HG02642 (cell line): ENCODE results near the gene PC.
"Not testable (repeated sequence)": the region's sequence is repeated elsewhere in the genome, so short reads cannot be mapped to it uniquely, and the experiment has no call there.

Experiments
- ATAC-seq: cut with Tn5 transposase; IDR thresholded peaks from one replicate; pipeline ENCODE4 v1.9.1; 2021; ENCODE audit warnings: mild to moderate bottlenecking; ENCODE audit not compliant: unreplicated experiment, poor library complexity

Gene PC

GRCh38 chr11:66958232-66958955, at the start of gene PC:
Gene PC (minus strand): TSS chr11:66958383. CDS start chr11:66872159, 86,224 bp downstream.
- ATAC-seq: peak; percentile 94

DNA sequence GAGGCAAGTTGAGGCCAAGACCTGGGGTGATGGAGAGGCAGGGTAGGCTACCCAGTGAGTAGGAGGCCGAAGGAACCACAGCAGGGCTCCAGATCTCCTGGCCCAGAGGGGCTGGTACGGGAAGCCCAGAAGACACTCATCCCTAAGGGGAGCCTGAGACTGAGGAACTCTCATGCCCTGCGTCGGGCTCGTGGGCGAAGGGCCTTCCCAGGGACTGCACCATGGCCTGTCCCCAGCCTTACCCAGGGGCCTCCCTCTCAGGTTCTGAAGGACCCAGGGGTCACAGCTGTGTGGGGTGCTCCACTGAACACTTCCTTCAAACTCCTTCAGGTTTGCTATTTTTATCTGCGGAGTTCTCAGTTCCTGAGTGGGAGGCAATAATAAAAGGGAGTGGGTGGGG, 48.9 kb upstream of the PC start:
- ATAC-seq: no peak

GRCh38 chr11:67006029-67006884, 48.1 kb upstream of the PC start:
- no peak for ATAC-seq

DNA sequence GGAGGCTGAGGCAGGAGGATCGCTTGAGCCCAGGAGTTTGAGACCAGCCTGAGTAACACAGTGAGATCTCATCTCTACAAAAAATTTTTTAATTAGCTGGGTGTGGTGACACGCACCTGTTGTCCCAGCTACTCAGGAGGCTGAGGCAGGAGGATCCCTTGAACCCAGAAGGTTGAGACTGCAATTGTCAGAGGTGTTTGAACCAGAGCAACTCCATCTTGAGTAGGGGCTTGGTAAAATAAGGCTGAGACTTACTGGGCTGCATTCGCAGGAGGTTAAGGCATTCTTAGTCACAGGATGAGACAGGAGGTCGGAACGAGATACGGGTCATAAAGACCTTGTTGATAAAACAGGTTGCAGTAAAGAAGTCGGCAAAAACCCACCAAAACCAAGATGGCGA, 47.0 kb upstream of the PC start:
- ATAC-seq: not testable (repeated sequence)

DNA sequence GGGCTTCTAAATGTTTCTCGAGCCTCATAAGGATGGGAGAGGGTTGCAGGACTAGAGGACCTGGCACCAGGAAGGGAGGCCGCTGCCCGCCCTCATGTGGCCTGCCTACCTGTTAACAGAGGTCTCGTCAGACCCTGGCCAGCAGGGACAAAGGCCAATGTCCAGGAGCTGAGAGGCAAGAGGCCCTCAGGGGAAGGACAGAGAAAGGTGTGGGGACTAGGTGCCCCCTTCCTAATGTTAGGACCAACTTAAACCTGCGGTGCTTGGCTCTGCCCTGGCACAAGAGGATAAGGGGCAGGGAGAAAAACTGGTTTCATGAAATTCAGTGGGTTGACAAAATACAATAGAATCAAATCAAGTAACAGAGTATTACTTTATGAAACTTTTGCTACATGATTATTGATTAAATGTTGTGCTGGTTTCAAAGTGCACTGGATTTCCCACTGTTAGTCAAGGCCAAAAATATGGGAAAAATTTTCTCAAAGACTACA, 44.8 kb upstream of the PC start:
- no peak for ATAC-seq

DNA sequence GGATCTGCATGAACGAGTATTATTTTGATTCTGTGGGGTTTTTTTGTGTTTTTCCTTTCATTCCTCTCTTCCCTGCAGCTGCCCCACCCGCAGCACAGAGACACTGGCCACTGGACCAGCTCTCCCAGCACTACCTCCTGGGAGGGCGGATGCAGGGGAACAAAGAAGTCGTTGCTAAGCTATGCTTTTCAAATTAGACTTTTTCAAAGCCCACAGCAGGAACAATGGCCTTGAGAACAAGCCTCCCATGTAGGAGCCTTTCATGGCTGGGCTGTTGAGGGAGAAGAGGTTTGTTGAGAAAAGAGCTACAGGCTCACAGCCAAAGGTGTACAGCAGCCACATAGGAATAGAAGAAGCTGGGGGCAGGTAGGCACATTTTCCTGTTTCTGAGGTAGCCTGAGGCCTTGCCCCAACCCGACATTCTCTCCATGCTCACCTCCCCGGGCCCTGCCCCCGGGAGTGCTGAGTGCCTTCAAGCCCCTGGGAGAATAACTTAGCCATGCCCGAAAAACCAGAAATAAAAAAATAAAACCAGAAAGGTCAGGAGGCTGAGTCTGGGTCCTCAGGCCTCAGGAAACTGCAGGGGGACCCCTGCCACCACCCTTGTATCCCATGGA, 44.2 kb upstream of the PC start:
- ATAC-seq: no peak

- ATAC-seq: no peak
Observed at GRCh38 chr11:67001332-67001731, 43.1 kb upstream of the PC start.

DNA sequence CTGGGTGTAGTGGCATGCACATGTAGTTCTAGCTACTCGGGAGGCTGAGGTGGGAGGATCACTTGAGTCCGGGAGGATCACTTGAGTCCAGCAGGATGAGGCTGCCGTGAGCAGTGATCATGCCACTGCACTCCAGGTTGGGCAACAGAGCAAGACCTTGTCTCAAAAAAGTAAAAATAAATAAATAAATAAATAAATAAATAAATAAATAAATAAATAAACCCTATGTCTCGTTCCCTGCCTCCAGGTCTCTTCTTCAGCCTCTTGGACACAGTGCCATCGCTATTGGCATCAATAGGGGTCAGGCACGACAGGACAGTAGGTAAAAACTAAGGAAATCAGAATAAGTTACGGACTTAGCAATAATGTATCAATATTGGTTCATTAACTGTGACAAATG, 41.4 kb upstream of the PC start:
- no peak for ATAC-seq

DNA sequence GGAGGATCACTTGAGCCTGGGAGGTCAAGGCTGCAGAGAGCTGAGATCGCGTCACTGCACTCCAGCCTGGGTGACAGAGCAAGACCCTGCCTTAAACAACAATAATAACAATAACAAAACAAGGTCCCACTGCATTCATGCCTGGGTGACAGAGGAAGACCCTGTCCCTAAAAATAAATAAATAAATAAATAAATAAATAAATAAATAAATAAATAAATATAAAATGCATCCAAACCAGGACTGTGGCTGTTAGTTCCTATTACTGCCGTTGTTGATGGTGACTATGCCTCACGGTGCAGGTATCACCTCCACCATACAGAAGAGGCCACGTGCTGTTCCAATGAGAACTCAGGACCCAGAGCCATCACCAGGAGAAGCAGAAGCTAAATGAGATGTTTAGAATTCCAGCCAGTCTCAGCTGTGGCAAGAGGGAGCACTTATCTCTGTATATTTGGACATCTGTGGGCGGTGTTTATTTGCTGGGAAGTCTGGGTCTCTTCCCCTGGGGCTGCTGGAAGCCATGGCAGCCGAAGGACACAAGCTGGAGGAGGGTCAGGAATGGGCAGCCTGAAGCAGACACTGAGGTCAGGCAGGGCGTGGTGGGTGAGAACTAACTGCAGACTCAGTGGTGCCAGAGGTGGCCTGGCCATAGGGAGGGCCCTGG, 38.6 kb upstream of the PC start:
- ATAC-seq: no peak

GRCh38 chr11:66992041-66992440, 33.9 kb upstream of the PC start:
- ATAC-seq: no peak

GRCh38 chr11:66989360-66989759, 31.2 kb upstream of the PC start:
- ATAC-seq: not testable (repeated sequence)

GRCh38 chr11:66988741-66989140, 30.6 kb upstream of the PC start:
- ATAC-seq: not testable (repeated sequence)

DNA sequence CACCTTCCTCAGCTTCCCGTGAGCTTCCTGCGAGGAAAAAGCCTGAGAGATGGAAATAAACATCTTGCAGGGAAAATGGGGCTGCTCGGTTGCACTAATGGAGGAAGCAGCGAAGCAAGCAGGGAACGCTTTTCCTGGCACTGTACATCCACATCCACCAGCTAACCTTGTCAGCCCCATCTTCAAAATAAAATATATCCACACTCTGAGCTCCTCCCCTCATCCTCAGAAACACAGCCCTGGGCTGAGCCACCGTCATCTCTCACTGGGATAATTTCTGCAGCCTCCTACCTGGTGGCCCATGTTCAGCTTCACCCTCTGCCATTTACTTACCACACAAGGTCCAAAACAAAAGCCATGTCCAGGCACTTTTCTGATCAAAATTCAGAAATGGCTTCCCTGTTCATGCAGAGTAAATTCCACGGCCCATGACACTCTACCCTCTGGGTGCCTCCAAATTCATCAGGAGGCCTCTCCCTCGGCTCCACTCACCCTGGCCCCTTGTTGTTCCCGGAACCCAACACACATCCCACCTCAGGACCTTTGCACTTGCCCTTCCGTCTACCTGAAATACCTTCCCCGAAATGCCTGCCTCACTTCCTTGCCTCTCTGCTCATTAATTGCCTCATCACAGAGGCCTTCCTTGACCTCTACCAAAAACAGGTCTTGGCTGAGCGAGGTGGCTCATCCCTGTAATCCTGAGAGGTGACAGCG, 29.9 kb upstream of the PC start:
- no peak for ATAC-seq

GRCh38 chr11:66987158-66987620, 29.0 kb upstream of the PC start:
- ATAC-seq: no peak

GRCh38 chr11:66986178-66986545, 28.0 kb upstream of the PC start:
- ATAC-seq: no peak

DNA sequence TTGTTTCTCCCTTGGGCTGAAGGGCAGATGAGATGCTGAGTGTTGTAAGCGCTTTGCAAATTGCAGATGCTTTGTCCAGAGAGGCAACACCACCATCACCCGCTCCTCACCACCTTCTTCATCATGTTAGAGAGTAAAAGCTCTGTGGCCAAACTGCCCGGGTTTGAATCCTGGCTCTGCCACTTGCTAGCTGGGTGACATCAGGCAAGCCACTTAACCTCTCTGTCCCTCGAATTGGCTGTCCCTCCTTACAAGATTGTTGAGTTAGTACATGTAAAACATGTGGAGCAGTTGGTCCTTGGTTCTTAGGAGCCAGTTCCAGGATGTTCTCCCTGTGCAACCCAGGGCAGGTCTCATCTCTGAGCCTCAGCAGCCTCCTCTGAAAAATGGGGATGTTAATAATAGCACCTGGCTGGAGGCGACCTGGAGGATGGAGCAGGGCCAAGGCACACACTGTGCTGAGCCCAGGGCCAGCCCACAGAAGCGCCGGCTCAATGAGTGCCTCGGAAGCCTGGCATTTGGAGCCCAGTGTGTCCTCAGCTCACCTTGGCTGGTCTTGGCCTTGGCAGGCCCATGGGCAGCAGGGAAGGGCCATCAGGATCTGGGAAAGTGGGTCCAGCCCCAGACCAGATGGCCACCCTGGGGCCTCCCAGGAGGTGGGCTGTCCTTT, 27.5 kb upstream of the PC start:
- no peak for ATAC-seq

DNA sequence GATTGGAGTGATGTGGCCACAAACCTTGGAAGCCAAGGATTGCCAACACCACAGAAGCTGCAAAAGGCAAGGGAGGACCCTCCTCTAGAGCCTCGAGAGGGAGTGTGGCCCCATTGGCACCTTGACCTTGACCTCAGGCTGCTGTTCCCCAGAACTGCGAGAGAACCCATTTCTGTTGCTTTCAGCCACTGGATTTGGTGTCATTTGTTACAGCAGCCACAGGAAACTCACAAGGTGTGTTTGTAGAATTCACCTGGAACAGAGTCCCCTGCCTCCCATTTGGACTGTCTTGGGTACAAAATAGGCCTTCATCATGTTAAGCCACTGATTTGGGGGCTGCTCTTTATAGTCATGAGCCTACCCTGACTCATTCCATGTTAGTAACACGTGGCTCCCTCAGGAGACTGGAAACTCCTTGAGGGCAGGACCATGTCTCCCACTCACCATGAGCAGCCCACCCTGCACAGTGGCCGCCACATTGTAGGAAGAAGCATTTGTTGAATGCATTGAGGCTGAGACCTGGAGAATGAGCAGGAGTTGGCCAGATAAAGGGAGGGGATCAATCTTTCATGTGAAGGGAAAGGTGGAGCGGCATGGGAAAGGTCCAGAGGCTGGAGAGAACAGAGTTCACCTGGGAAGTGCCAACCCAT, 25.2 kb upstream of the PC start:
- ATAC-seq: no peak

DNA sequence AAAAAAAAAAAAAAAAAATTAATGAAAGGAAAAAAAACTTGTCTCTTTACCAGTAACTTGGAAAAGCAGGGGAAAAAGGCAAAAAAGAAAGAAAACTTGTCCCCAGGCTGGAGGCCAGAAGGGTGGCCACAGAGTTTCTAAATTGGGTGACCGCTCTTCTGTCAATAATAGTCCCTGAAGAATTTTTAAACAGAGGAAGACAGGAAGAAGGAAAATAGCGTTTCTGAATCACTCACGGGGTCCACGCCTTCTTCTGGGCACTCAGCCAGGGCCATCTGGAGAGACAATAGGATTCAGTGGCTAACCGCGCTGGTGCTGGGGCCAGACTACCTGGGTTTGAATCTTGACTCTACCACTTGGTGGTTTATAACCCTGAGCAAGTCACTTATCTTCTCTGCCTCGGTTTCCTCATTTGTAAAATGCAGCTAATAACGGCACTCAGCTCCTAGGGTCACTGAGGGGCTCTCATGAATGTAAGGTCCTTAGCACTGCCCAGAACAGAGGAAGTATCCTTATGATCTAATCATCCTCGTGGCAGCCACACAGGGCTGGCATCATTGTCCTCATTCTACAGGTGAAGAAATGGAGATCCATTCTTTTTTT, 23.9 kb upstream of the PC start:
- no peak for ATAC-seq
